ENCODE data around the gene RBM20.
A peak's percentile ranks its signal among the peaks of the same experiment; 100 is the strongest.
"Not testable (repeated sequence)": the region's sequence is repeated elsewhere in the genome, so short reads cannot be mapped to it uniquely, and the experiment has no call there.

Gene RBM20

GRCh38 chr10:110649347-110650264 is 5.5 kb downstream of the RBM20 start:
- no peak for DNase-seq (ENCODE audit: low spot score)

- DNase-seq (ENCODE audit: low spot score) = no peak
Measured at GRCh38 chr10:110650265-110650668, 6.1 kb downstream of the RBM20 start.

- no peak for DNase-seq (ENCODE audit: low spot score)
Measured at GRCh38 chr10:110651044-110651958, 7.2 kb downstream of the RBM20 start.

GRCh38 chr10:110652475-110653118 is 8.5 kb downstream of the RBM20 start:
- no peak for DNase-seq (ENCODE audit: low spot score)

- DNase-seq (ENCODE audit: low spot score) = no peak
Measured at GRCh38 chr10:110655320-110655719, 11.2 kb downstream of the RBM20 start.

GRCh38 chr10:110656612-110657011 is 12.5 kb downstream of the RBM20 start:
- DNase-seq (ENCODE audit: low spot score) = no peak

- DNase-seq (ENCODE audit: low spot score) = no peak
Measured at GRCh38 chr10:110657973-110658691, 14.0 kb downstream of the RBM20 start.

- DNase-seq (ENCODE audit: low spot score) = no peak
Measured at GRCh38 chr10:110659558-110659957, 15.4 kb downstream of the RBM20 start.

GRCh38 chr10:110660289-110660688 is 16.2 kb downstream of the RBM20 start:
- not testable (repeated sequence) for DNase-seq (ENCODE audit: low spot score)

- DNase-seq (ENCODE audit: low spot score) = no peak
Measured at GRCh38 chr10:110661292-110661691, 17.2 kb downstream of the RBM20 start.

GRCh38 chr10:110664483-110665420 is 20.6 kb downstream of the RBM20 start:
- no peak for DNase-seq (ENCODE audit: low spot score)

GRCh38 chr10:110666259-110666658 is 22.1 kb downstream of the RBM20 start:
- not testable (repeated sequence) for DNase-seq (ENCODE audit: low spot score)

- no peak for DNase-seq (ENCODE audit: low spot score)
Measured at GRCh38 chr10:110666673-110667072, 22.5 kb downstream of the RBM20 start.

GRCh38 chr10:110667620-110668343 is 23.6 kb downstream of the RBM20 start:
- DNase-seq (ENCODE audit: low spot score) = no peak

GRCh38 chr10:110668443-110668842 is 24.3 kb downstream of the RBM20 start:
- DNase-seq (ENCODE audit: low spot score) = no peak

GRCh38 chr10:110670335-110670734 is 26.2 kb downstream of the RBM20 start:
- DNase-seq (ENCODE audit: low spot score) = no peak

GRCh38 chr10:110671788-110672579 is 27.8 kb downstream of the RBM20 start:
- peak; percentile 87 for DNase-seq (ENCODE audit: low spot score)

GRCh38 chr10:110672580-110672919 is 28.4 kb downstream of the RBM20 start:
- DNase-seq (ENCODE audit: low spot score) = no peak

GRCh38 chr10:110676016-110676415 is 31.9 kb downstream of the RBM20 start:
- DNase-seq (ENCODE audit: low spot score) = no peak
